ENCODE measurements around the gene MCCC2. TPM values are rescaled to one million over a fixed set of nuclear protein-coding genes. Genes with fewer than 3 reads are reported as not detected.
"Not testable (repeated sequence)": the region's sequence is repeated elsewhere in the genome, so short reads cannot be mapped to it uniquely, and the experiment has no call there.

MCCC2 gene
- total RNA-seq, 4 donors from 2014 or later: 21.4 to 35.3 (median 26.0) TPM

GRCh38 chr5:71662381-71662780, 75.2 kb downstream of the MCCC2 start:
- Histone ChIP-seq H3K27me3 (no peaks in the 10 kb centered on the region), H3K4me3 (no peak overlapping the region), H3K27ac (no peak overlapping the region), H3K9me3 (no peaks in the 10 kb centered on the region), H3K36me3 (peaks cover 0 to 10% of the 10 kb centered on the region in 2 donors), H3K4me1 (no peaks in the 10 kb centered on the region)
- 80 to 91% methylated on average over 9 to 10 of the region's 11 CpGs for WGBS, 2 donors (ENCODE audit: low coverage in 1 of 2)
- no peak for TF ChIP-seq POLR2A (IDR thresholded peaks at IDR 0.05)
- no peak for TF ChIP-seq EP300 (IDR thresholded peaks at IDR 0.05)
- no peak for TF ChIP-seq CTCF (IDR thresholded peaks at IDR 0.05)
- no peak for TF ChIP-seq POLR2AphosphoS5 (IDR thresholded peaks at IDR 0.05)
- ATAC-seq: no peak

DNA sequence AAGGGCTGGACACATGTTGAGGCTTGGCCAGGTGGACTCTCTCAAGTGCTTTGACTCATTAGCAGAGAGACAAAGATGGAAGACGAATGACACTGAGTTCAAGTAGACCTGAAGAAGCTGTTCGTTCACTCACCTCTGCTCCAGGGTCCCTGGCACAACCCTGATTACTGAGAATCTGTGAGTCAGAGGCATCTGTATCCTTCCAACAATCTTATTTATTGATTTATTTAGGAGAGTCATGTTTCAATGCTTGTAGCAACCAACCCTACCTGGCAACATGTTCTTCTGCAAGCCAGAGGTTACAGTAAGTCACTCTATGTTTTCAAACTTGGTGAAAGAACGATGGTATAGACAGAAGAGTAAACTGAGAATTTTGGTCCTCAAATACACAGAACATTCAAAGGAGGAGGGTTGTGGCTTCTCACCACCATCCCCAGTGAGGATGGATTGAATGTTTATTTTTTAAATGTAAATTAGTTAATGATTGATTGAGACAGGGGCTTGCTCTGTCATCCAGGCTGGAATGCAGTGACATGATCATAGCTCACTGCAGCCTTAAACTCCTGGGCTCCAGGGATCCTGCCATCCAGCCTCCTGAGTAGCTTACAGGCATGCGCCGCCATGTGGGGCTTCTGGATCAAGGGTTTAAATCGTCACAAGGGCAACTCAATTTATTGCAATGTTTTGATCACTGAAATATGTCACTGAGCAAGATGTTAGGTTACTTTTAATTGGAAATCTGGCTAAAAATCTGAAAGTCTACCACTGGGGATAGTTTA, 76.2 kb downstream of the MCCC2 start:
- H3K4me3 ChIP-seq: no peak overlapping the region
- ATAC-seq: no peak
- no peak overlapping the region for H3K27ac ChIP-seq
- WGBS, 2 donors (ENCODE audit: low coverage in 1 of 2): 52 to 60% methylated on average over 2 to 6 of the region's 6 CpGs
- no peaks in the 10 kb centered on the region for H3K27me3 ChIP-seq
- no peak for TF ChIP-seq POLR2A (IDR thresholded peaks at IDR 0.05)
- TF ChIP-seq EP300 (IDR thresholded peaks at IDR 0.05): no peak
- no peak for TF ChIP-seq POLR2AphosphoS5 (IDR thresholded peaks at IDR 0.05)
- TF ChIP-seq CTCF (IDR thresholded peaks at IDR 0.05): no peak
- H3K4me1 ChIP-seq: no peaks in the 10 kb centered on the region
- H3K9me3 ChIP-seq: no peaks in the 10 kb centered on the region
- H3K36me3 ChIP-seq: peaks cover 0 to under 1% of the 10 kb centered on the region in 2 donors

DNA sequence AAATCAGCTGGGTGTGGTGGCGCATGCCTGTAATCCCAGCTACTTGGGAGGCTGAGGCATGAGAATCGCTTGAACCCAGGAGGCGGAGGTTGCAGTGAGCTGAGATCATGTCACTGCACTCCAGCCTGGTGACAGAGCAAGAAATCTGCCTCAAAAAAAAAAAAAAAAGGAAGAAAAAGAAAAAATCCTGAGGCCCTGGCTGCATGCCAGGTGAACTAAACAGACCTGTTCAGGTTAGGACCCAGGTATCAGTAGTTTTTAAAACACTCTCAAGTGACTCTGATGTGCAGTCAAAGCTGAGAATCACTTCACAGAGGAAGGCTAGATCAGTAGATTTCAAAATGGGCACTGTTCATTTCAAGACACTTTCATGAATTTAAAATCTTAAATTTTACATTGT, 77.5 kb downstream of the MCCC2 start:
- ATAC-seq, H3K36me3 ChIP-seq, H3K4me3 ChIP-seq, H3K27me3 ChIP-seq, H3K4me1 ChIP-seq, H3K9me3 ChIP-seq, H3K27ac ChIP-seq: not testable (repeated sequence)
- 91% methylated on average over 3 of the region's 3 CpGs; no CpG with 5 or more reads in 1 of the 2 donors for WGBS, 2 donors (ENCODE audit: low coverage in 1 of 2)

- H3K4me1 ChIP-seq: no peaks in the 10 kb centered on the region
- ATAC-seq: no peak
- no peak for TF ChIP-seq POLR2AphosphoS5 (IDR thresholded peaks at IDR 0.05)
- no peak for TF ChIP-seq EP300 (IDR thresholded peaks at IDR 0.05)
- no peak for TF ChIP-seq CTCF (IDR thresholded peaks at IDR 0.05)
- no peak for TF ChIP-seq POLR2A (IDR thresholded peaks at IDR 0.05)
- no peaks in the 10 kb centered on the region for H3K27me3 ChIP-seq
- no peaks in the 10 kb centered on the region for H3K9me3 ChIP-seq
- H3K4me3 ChIP-seq: no peak overlapping the region
- no peak overlapping the region for H3K27ac ChIP-seq
- no peaks in the 10 kb centered on the region for H3K36me3 ChIP-seq
- WGBS, 2 donors (ENCODE audit: low coverage in 1 of 2): 38 to 50% methylated on average over 2 of the region's 2 CpGs
These were observed 79.2 kb downstream of the MCCC2 start for GRCh38 chr5:71666321-71666720.

- Histone ChIP-seq H3K4me3 (no peak overlapping the region), H3K36me3 (no peaks in the 10 kb centered on the region), H3K27me3 (no peaks in the 10 kb centered on the region), H3K9me3 (no peaks in the 10 kb centered on the region), H3K4me1 (no peaks in the 10 kb centered on the region), H3K27ac (no peak overlapping the region)
- TF ChIP-seq EP300 (IDR thresholded peaks at IDR 0.05) (no peak), CTCF (IDR thresholded peaks at IDR 0.05) (no peak), POLR2AphosphoS5 (IDR thresholded peaks at IDR 0.05) (no peak), POLR2A (IDR thresholded peaks at IDR 0.05) (no peak)
- WGBS, 2 donors (ENCODE audit: low coverage in 1 of 2): 75 to 100% methylated on average over 1 of the region's 1 CpG
- no peak for ATAC-seq
These were observed 90.8 kb downstream of the MCCC2 start for GRCh38 chr5:71677977-71678376.
